Caco-2 (cell line): ENCODE data around the gene TAMALIN. TPM values are rescaled to one million over a fixed set of nuclear protein-coding genes. Genes with fewer than 3 reads are reported as not detected.

Source experiments
- BruUV-seq: library from RNA; stranded (reverse); fragments of 400-500 nt; replicated peaks from 2 replicates; lab custom pipeline; 2021; lab: Mats Ljungman, UMichigan
- CTCF ChIA-PET: fragments of 300-600 bp; sonication (Branson Sonifier 250); formaldehyde crosslinking; loops from one replicate; lab custom pipeline; 2022; ENCODE audit warnings: antibody characterized with exemption; lab: Charles Lee
- POLR2A ChIA-PET: fragments of 300-600 bp; sonication (Branson Sonifier 250); formaldehyde crosslinking; loops from one replicate; lab custom pipeline; 2022; ENCODE audit warnings: antibody characterized with exemption; lab: Charles Lee
- DNase-seq, 2 experiments: peaks; one replicate each; pipeline versions ENCODE4 v3.0.0 to v3.0.0-alpha.2; 2020 to 2022
- H3K27me3 ChIP-seq: replicated peaks from 2 replicates; pipeline ENCODE4 v1.6.0; 2011; ENCODE audit warnings: low read length; ENCODE audit not compliant: control insufficient read depth, insufficient read depth
- H3K36me3 ChIP-seq: 2 replicates; pipeline ENCODE4 v1.5.1; 2011; ENCODE audit warnings: low read length; ENCODE audit not compliant: control insufficient read depth, insufficient read depth
- H3K4me1 ChIP-seq: fragments of 250-450 bp; sonication (Bioruptor Pico); 2 replicates; pipeline ENCODE4 v1.5.1; 2020; ENCODE audit warnings: mild to moderate bottlenecking
- H3K4me3 ChIP-seq: 2 replicates; pipeline ENCODE4 v1.5.1; 2011; ENCODE audit warnings: low read depth, mild to moderate bottlenecking, control low read depth, low read length
- H3K9me3 ChIP-seq: fragments of 250-450 bp; sonication (Bioruptor Pico); 2 replicates; pipeline ENCODE4 v1.5.1; 2020; ENCODE audit warnings: mild to moderate bottlenecking, moderate library complexity
- H3K27ac Mint-ChIP-seq: one replicate; pipeline ENCODE4 v1.8.0; 2022; ENCODE audit warnings: mixed read lengths; ENCODE audit not compliant: unreplicated experiment
- H3K27me3 Mint-ChIP-seq: one replicate; pipeline ENCODE4 v1.8.0; 2022; ENCODE audit warnings: mixed read lengths; ENCODE audit not compliant: insufficient read depth, unreplicated experiment
- H3K36me3 Mint-ChIP-seq: one replicate; pipeline ENCODE4 v1.8.0; 2022; ENCODE audit warnings: mild to moderate bottlenecking, mixed read lengths; ENCODE audit not compliant: insufficient read depth, unreplicated experiment
- H3K4me1 Mint-ChIP-seq: one replicate; pipeline ENCODE4 v1.8.0; 2022; ENCODE audit warnings: low read depth, mixed read lengths; ENCODE audit not compliant: unreplicated experiment
- H3K4me3 Mint-ChIP-seq: one replicate; pipeline ENCODE4 v1.8.0; 2022; ENCODE audit warnings: mild to moderate bottlenecking, moderate library complexity, mixed read lengths; ENCODE audit not compliant: unreplicated experiment
- H3K9me3 Mint-ChIP-seq: one replicate; pipeline ENCODE4 v1.8.0; 2022; ENCODE audit warnings: mixed read lengths; ENCODE audit not compliant: unreplicated experiment
- CTCF ChIP-seq, 2 experiments: fragments of 200-600 bp in 1 of 2; IDR thresholded peaks; 1 replicate in 1 of 2; 2 replicates in 1 of 2; pipeline versions ENCODE4 v1.5.1 to v1.8.0; 2011 to 2022; ENCODE audit warnings: antibody characterized with exemption in 1 of 2, control low read depth in 1 of 2, inconsistent platforms in 1 of 2, low read depth in 1 of 2, low read length in 1 of 2, mild to moderate bottlenecking in 1 of 2, moderate library complexity in 1 of 2; ENCODE audit not compliant: insufficient read depth in 1 of 2, severe bottlenecking in 1 of 2, unreplicated experiment in 1 of 2
- intact Hi-C: fragments of 100-400 bp; cut with micrococcal nuclease; formaldehyde crosslinking; loops from one replicate; pipeline ENCODE4 v1.10.0; 2022; ENCODE audit not compliant: unreplicated experiment
- total RNA-seq: library from RNA; stranded (reverse); gene quantifications from 2 replicates; pipeline ENCODE4 v1.2.3, GENCODE V29; 2022

TAMALIN gene
- total RNA-seq, 1 experiment from 2014 or later = 4.1 TPM

DNA sequence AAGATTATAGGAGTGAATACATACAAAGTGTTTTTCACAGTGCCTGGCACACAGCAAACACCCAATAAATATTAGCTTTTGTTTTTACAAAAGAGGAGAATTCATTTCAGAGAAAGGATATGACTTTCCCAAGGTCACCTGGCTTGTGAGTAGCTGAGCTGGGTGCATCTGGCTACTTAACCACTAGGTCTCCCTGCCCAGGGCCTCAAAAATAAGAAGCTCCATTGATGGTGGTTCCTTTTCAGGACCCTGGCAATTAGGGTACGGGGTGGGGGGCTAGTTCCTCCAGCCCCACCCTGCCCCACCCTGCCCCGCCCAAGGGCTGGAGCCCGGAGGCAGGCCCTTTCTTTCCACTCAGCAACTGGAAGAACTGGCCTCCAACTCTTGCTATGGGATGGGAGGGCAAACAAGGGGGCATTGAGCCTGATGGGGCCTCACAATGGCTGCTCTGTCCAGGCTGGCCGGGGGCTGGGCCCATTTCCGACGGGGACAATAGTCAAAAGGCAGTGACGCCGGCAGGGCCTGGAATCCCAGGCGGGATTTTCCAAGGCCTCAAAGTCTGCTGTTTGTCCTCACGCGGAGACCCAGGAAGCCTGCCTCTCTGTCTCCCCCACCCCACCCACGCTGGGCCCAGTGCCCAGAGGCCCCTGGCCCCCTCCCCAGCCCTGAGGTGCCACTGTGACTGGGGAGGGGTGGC, 54.9 kb downstream of the TAMALIN start:
- H3K27me3 Mint-ChIP-seq = no peaks in the 10 kb centered on the region

GRCh38 chr12:52062167-52063081, 55.7 kb downstream of the TAMALIN start:
- BruUV-seq = no TSS peak
- POLR2A ChIA-PET = interaction anchor here (1.3 to 2.3 kb wide), 3 partner anchors 11 to 30 kb away, joined by 3 to 7 read pairs (median 7); partner anchors contain the start of gene NR4A1

More for the DNA sequence above, 54.9 kb downstream of the TAMALIN start:
- ChIA-PET CTCF (interaction anchor here (1.3 to 3.5 kb wide), 3 partner anchors 29 to 60 kb away, joined by 3 to 18 read pairs (median 5); no protein-coding TSS in a partner anchor), POLR2A (interaction anchor here (1.7 to 2.3 kb wide), 2 partner anchors 10 to 29 kb away, joined by 7 read pairs; partner anchors contain the start of gene NR4A1)
- Mint-ChIP-seq H3K4me1 (no peaks in the 10 kb centered on the region), H3K36me3 (no peaks in the 10 kb centered on the region), H3K9me3 (no peaks in the 10 kb centered on the region), H3K4me3 (no peak overlapping the region), H3K27ac (no peak overlapping the region)
- Histone ChIP-seq H3K36me3 (no peaks in the 10 kb centered on the region), H3K4me3 (no peak overlapping the region), H3K9me3 (no peaks in the 10 kb centered on the region), H3K27me3 (no peaks in the 10 kb centered on the region), H3K4me1 (no peaks in the 10 kb centered on the region)
- DNase-seq = no peak
- TF ChIP-seq CTCF (IDR thresholded peaks at IDR 0.05; ENCODE audit: insufficient read depth in 1 of 2, low read depth in 1 of 2, low read length in 1 of 2, severe bottlenecking in 1 of 2, unreplicated experiment in 1 of 2) = no peak
- intact Hi-C loops = no loop called here
- BruUV-seq = no TSS peak

More at GRCh38 chr12:52062167-52063081, 55.7 kb downstream of the TAMALIN start:
- H3K27me3 ChIP-seq = no peaks in the 10 kb centered on the region
- H3K4me3 Mint-ChIP-seq = no peak overlapping the region
- CTCF ChIA-PET = interaction anchor here (0.6 to 5.5 kb wide), 4 partner anchors 11 to 59 kb away, joined by 3 to 25 read pairs (median 4); partner anchors contain the start of gene NR4A1
- intact Hi-C loops = no loop called here
- no peaks in the 10 kb centered on the region for H3K36me3 Mint-ChIP-seq
- no peak overlapping the region for H3K27ac Mint-ChIP-seq
- no peaks in the 10 kb centered on the region for H3K27me3 Mint-ChIP-seq
- no peak overlapping the region for H3K4me3 ChIP-seq
- no peaks in the 10 kb centered on the region for H3K9me3 Mint-ChIP-seq
- no peak for TF ChIP-seq CTCF (IDR thresholded peaks at IDR 0.05; ENCODE audit: insufficient read depth in 1 of 2, low read depth in 1 of 2, low read length in 1 of 2, severe bottlenecking in 1 of 2, unreplicated experiment in 1 of 2)
- no peak for DNase-seq
- H3K4me1 Mint-ChIP-seq = no peaks in the 10 kb centered on the region
- no peaks in the 10 kb centered on the region for H3K9me3 ChIP-seq
- no peaks in the 10 kb centered on the region for H3K4me1 ChIP-seq
- H3K36me3 ChIP-seq = no peaks in the 10 kb centered on the region
